Uterus (tissue), 4 donors: ENCODE data around the gene KRT86. TPM values are rescaled to one million over a fixed set of nuclear protein-coding genes. Genes with fewer than 3 reads are reported as not detected.

Source experiments
- DNase-seq, 2 donors: peaks; one replicate each; pipeline ENCODE4 v3.0.0-alpha.2; 2019 to 2020
- H3K27ac ChIP-seq, 2 donors: fragments of 200-600 bp; sonication (generic); 1 replicate in 1 of 2; 2 replicates in 1 of 2; pipeline ENCODE4 v1.5.1; 2016 to 2018
- H3K27me3 ChIP-seq, 2 donors: fragments of 200-600 bp; sonication (generic); one replicate each; pipeline ENCODE4 v1.5.1; 2018 to 2019; ENCODE audit warnings: control low read depth in 1 of 2
- H3K36me3 ChIP-seq, 2 donors: fragments of 200-600 bp; sonication (generic); one replicate each; pipeline ENCODE4 v1.5.1; 2019; ENCODE audit warnings: control low read depth in 1 of 2
- H3K4me1 ChIP-seq, 2 donors: fragments of 200-600 bp; sonication (generic); one replicate each; pipeline ENCODE4 v1.5.1; 2018 to 2019; ENCODE audit warnings: control low read depth in 1 of 2
- H3K4me3 ChIP-seq, 2 donors: fragments of 200-600 bp; sonication (generic); 1 replicate in 1 of 2; 2 replicates in 1 of 2; pipeline ENCODE4 v1.5.1; 2018 to 2019; ENCODE audit warnings: mild to moderate bottlenecking in 1 of 2
- H3K9me3 ChIP-seq, 2 donors: fragments of 200-600 bp; sonication (generic); one replicate each; pipeline ENCODE4 v1.5.1; 2019; ENCODE audit warnings: control low read depth in 1 of 2
- POLR2A ChIP-seq, 2 donors: fragments of 450-650 bp; IDR thresholded peaks; one replicate each; pipeline ENCODE4 v1.6.1; 2016; ENCODE audit warnings: antibody characterized with exemption in 2 of 2, mild to moderate bottlenecking in 1 of 2, moderate library complexity in 1 of 2
- intact Hi-C: fragments of 100-400 bp; cut with DNase I; formaldehyde crosslinking; loops from one replicate; pipeline ENCODE4 v1.15.1; 2023; ENCODE audit warnings: low total_unique reads
- total RNA-seq, 4 donors: library from RNA; depleted of rRNA in 3 of 4; stranded (reverse); fragments of >200 nt in 3 of 4; gene quantifications; one replicate each; pipeline versions ENCODE4 v1.1.0 to v1.2.4, GENCODE V29; 2014 to 2023
- TF ChIP-seq, protein P1 (sequence below), 4 experiments: fragments of 200-600 bp in 2 of 4; fragments of 450-650 bp in 2 of 4; sonication (generic) in 2 of 4; IDR thresholded peaks; one replicate each; pipeline ENCODE4 v1.5.1; 2016 to 2019; ENCODE audit warnings: antibody characterized with exemption in 4 of 4, mild to moderate bottlenecking in 2 of 4, moderate library complexity in 1 of 4
- donor health status: DM: yes; HTN: yes; CAD: no.

Gene KRT86
- total RNA-seq, 4 donors from 2014 or later: 0.35 TPM; not detected in 3

DNA sequence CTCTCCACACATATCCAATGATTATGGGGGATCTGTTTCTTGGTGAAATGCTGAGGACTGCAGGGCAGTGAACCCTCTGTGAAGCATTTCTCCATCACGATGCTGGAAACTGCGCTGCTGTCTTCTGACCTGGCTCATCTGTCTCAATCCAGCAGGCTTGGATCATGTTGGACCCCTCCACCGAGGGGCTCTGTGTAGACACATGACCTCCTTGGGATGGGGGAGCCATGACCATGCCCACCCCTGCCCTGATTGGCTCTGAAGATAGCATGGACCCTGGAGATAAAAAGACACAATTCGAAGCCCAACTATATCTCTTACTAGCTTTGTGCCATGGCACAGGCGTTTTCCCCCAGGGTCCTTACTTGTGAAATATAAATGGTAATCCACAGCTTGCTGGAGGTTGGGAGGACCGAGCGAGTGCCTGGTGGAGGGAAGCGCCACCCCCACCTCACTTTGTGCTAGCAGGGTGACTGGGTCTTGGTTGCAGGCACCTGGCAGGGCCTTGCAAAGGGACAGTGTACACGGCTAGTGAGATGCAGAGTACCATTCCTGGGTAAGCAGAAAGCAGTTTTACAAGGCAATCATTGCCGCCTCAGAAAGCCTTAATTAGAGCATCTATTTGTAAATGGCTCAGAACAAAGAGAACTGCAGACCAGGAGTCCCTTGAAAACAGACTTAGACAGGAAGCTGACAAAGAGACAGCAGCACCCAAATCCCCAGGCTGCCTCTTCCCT, 49.1 kb downstream of the KRT86 start:
- Histone ChIP-seq H3K36me3 (no peaks in the 10 kb centered on the region), H3K4me3 (no peak overlapping the region), H3K4me1 (no peaks in the 10 kb centered on the region), H3K27me3 (no peaks in the 10 kb centered on the region), H3K9me3 (no peaks in the 10 kb centered on the region), H3K27ac (no peak overlapping the region)
- DNase-seq: no peak
- intact Hi-C loops: no loop called here
- no peak for TF ChIP-seq POLR2A (IDR thresholded peaks at IDR 0.05)
- TF ChIP-seq, protein P1, sequence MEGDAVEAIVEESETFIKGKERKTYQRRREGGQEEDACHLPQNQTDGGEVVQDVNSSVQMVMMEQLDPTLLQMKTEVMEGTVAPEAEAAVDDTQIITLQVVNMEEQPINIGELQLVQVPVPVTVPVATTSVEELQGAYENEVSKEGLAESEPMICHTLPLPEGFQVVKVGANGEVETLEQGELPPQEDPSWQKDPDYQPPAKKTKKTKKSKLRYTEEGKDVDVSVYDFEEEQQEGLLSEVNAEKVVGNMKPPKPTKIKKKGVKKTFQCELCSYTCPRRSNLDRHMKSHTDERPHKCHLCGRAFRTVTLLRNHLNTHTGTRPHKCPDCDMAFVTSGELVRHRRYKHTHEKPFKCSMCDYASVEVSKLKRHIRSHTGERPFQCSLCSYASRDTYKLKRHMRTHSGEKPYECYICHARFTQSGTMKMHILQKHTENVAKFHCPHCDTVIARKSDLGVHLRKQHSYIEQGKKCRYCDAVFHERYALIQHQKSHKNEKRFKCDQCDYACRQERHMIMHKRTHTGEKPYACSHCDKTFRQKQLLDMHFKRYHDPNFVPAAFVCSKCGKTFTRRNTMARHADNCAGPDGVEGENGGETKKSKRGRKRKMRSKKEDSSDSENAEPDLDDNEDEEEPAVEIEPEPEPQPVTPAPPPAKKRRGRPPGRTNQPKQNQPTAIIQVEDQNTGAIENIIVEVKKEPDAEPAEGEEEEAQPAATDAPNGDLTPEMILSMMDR (IDR thresholded peaks at IDR 0.05): no peak

DNA sequence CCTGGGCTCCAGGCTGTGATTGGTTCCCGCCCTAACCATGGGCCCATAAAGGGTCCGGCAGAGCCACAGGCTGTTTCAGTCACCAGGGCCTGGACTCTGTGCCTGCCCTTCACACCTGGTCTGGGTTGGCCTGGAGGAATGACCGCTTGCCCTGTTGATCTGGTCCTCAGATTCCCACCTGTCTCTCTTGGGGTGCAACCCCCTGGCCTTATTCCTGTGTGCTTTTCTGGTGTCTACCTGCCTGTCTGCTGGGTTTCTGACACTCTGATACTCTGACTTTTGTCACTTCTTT, 49.7 kb downstream of the KRT86 start:
- Histone ChIP-seq H3K4me1 (no peaks in the 10 kb centered on the region), H3K4me3 (no peak overlapping the region), H3K27me3 (no peaks in the 10 kb centered on the region), H3K27ac (no peak overlapping the region), H3K9me3 (no peaks in the 10 kb centered on the region), H3K36me3 (no peaks in the 10 kb centered on the region)
- intact Hi-C loops: no loop called here
- DNase-seq: no peak
- TF ChIP-seq POLR2A (IDR thresholded peaks at IDR 0.05): no peak
- TF ChIP-seq, protein P1 (IDR thresholded peaks at IDR 0.05): no peak

- H3K4me1 ChIP-seq: no peaks in the 10 kb centered on the region
- intact Hi-C loops: no loop called here
- no peaks in the 10 kb centered on the region for H3K9me3 ChIP-seq
- TF ChIP-seq POLR2A (IDR thresholded peaks at IDR 0.05): no peak
- TF ChIP-seq, protein P1 (IDR thresholded peaks at IDR 0.05): peak; percentile 52 to 78 (median 60)
- H3K27me3 ChIP-seq: no peaks in the 10 kb centered on the region
- peak; percentile 55 to 61 for DNase-seq
- H3K36me3 ChIP-seq: no peaks in the 10 kb centered on the region
- no peak overlapping the region for H3K4me3 ChIP-seq
- H3K27ac ChIP-seq: no peak overlapping the region
Observed at GRCh38 chr12:52327052-52327829, 52.8 kb downstream of the KRT86 start.

- H3K9me3 ChIP-seq: no peaks in the 10 kb centered on the region
- H3K27ac ChIP-seq: no peak overlapping the region
- no peaks in the 10 kb centered on the region for H3K27me3 ChIP-seq
- no peak for DNase-seq
- TF ChIP-seq, protein P1 (IDR thresholded peaks at IDR 0.05): no peak
- no peak for TF ChIP-seq POLR2A (IDR thresholded peaks at IDR 0.05)
- H3K4me1 ChIP-seq: no peaks in the 10 kb centered on the region
- H3K4me3 ChIP-seq: no peak overlapping the region
- H3K36me3 ChIP-seq: no peaks in the 10 kb centered on the region
- intact Hi-C loops: no loop called here
Observed at GRCh38 chr12:52327830-52328500, 53.5 kb downstream of the KRT86 start.

- intact Hi-C loops: no loop called here
- H3K4me3 ChIP-seq: no peak overlapping the region
- TF ChIP-seq, protein P1 (IDR thresholded peaks at IDR 0.05): no peak
- no peak for TF ChIP-seq POLR2A (IDR thresholded peaks at IDR 0.05)
- no peak for DNase-seq
- no peaks in the 10 kb centered on the region for H3K4me1 ChIP-seq
- no peaks in the 10 kb centered on the region for H3K36me3 ChIP-seq
- H3K27ac ChIP-seq: no peak overlapping the region
- no peaks in the 10 kb centered on the region for H3K27me3 ChIP-seq
- peaks cover 0 to 4% of the 10 kb centered on the region in 2 donors for H3K9me3 ChIP-seq
Observed at GRCh38 chr12:52331039-52331438, 56.6 kb downstream of the KRT86 start.
